ENCODE data around the gene XRRA1.
"Not testable (repeated sequence)": the region's sequence is repeated elsewhere in the genome, so short reads cannot be mapped to it uniquely, and the experiment has no call there.

The XRRA1 gene, protein sequence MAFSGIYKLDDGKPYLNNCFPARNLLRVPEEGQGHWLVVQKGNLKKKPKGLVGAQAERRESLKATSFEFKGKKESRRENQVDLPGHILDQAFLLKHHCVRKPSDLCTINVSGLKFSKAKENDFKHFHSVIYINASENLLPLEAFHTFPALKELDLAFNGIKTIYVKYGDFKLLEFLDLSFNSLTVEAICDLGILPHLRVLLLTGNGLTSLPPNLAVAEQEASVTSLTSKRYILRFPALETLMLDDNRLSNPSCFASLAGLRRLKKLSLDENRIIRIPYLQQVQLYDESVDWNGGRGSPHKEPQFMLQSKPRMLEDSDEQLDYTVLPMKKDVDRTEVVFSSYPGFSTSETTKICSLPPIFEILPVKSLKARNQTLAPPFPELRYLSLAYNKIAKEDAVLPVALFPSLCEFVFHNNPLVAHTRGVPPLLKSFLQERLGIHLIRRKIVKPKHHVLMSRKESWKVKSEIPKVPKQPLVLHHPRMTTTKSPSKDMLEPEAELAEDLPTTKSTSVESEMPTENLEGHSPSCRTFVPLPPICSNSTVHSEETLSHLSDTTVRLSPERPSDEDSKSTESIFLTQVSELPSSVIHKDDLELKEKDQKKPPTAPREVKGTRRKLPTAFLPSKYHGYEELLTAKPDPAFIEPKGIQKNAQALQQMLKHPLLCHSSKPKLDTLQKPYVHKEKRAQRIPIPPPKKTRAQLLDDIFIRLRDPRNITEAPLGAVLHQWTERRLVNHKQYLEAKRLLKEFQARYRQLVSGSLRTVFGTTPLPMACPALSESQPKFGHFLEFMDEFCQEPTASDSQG

DNA sequence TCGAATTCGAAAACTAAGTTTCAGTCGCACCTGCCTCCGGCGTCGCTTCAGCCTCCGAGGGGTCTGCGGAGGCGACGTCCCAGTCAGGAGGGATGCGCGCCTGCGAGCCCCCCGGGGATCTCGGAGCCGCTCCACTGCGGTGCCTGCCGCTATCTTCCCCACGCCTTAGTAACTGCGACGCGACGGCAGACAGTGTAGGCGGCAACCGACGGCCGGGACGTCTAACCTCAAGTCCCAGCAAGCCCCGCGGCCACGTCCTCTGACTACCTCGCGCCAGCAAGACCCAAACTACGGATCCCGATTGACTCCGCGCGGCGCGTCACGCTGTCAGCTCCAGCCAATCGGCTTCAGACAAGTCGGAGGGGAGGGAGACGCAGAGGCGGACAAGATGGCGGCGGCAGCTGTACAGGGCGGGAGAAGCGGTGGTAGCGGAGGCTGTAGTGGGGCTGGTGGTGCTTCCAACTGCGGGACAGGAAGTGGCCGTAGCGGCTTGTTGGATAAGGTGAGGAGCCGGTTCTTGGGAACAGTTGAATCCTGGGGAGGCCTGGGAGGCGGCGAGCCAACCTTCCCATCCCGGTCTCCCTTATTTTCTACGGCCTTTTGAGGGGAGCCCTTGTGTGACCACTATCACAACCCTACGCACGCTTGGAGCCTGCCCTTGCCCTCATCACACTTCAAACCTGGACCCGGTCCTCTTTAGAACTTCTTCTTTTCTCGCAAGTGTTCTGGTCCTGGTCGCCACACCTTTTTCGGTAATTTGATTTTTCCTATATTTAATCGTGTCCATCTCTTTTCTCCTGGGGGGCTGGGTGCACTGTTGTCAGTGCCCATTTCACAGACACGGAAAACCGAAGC is at the start of gene XRRA1, which contains the start of gene SPCS2:
Gene XRRA1, minus strand, starts transcription at position 194 of the 855 bp plus-strand sequence. CDS start 8,213 bp downstream, outside the sequence.
Gene SPCS2, plus strand, starts transcription at position 369 of the 855 bp plus-strand sequence. Its CDS starts 20 bp downstream, at position 389.
- peak; percentile 91 for DNase-seq (ENCODE audit: low read depth)

DNA sequence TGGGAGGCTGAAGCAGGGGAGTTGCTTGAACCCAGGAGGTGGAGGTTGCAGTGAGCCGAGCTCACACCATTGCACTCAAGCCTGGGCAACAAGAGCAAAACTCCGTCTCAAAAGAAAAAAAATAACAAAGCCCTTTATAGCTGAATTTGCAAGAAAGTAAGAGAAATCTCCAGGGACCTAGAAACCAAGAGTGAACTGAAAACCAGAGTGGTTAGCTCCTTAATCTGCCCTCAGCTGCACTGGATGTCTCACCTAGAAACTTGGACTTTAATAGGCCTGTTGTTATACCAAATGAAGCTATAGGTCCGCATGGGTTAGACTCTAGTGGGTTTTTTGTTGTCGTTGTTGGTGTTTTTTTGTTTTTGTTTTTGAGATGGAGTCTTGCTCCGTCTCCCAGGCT is 44.0 kb upstream of the XRRA1 start:
- DNase-seq (ENCODE audit: low read depth): no peak

DNA sequence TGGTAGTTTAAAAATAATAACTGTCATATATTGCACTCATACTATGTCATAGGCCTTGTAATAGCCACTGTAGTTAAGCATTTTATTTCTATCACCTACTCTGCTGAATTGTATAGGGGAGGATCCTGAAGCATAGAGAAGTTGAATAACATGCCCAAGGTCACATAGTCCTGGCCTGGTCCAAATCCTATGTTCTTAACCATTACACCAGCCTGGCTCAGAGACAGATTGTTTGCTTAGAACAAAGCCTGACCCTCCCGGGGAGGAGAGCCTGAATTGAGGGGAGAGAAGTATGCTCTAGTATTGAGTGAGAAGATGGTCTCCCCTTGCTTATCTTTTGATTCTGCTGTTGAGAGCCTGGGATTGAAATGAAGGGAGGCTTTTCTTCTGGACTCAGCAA is 42.0 kb upstream of the XRRA1 start:
- no peak for DNase-seq (ENCODE audit: low read depth)

DNA sequence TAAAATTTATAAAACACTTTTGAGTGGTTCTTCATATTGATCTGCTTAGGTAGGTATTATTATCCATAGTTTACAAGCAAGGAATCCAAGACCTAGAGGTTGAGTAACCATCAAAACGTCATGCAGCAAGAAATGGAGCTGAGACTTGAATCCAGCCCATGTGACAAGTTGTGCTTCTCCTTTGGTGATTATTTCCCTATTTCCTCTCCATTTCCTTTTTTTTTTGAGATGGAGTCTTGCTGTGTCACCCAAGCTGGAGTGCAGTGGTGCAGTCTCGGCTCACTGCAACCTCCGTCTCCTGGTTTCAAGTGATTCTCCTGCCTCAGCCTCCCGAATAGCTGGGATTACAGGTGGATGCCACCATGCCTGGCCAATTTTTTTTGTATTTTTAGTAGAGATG is 41.3 kb upstream of the XRRA1 start:
- DNase-seq (ENCODE audit: low read depth): not testable (repeated sequence)

DNA sequence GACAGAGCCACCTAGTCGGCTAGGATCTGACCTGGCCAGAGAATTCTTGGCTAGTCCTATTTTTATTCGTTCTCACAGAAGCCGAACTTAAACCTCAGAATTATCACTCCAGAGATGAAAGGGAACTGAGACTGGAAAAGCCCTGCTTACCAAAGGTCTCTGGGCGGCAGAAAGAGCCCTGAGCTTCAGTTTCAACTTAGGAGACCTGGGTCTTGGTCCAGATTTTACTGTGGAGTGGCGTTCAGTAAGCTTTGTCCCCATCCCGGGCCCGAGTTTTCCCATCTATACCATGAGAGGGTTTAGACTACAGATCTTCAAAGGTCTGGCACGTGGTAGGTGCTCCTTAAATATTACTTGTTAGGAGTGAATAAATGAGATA is 40.4 kb upstream of the XRRA1 start:
- no peak for DNase-seq (ENCODE audit: low read depth)

DNA sequence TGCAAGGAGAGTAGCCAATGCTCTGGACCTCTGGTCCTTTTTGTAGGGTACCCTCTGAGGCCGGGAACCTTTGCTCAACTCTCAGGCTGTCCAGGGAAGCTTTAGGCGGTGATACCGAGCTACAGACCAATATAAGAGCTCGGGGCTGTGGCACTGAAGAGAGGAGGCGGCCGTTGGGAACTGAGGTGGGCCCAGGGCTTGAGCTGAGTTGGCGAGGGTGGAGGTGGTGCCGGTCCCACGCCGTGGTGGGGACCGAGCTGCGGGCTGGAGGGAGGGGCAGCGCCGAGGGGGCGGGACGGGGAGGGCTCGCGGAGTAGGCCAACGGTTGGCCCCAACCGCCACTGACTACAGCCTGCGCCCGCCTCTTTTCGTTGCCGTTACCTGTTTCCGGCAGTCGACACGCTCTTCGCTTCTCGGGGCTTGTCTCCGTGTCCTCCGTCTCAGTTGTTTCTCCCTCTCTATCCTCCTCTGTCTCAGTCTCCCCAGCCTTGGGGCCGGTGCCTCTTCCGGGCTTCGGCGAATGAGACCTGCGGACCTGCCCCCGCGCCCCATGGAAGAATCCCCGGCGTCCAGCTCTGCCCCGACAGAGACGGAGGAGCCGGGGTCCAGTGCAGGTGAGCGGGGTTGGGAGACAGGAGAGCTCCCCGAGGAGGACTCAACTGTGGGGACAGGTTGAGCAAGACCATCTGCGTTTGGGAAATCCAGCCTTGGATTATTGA is 39.8 kb upstream of the XRRA1 start, which contains the start of gene NEU3:
Gene NEU3, plus strand, starts transcription at position 393 of the 719 bp plus-strand sequence. Its CDS starts 128 bp downstream, at position 521.
- DNase-seq (ENCODE audit: low read depth): peak; percentile 50

DNA sequence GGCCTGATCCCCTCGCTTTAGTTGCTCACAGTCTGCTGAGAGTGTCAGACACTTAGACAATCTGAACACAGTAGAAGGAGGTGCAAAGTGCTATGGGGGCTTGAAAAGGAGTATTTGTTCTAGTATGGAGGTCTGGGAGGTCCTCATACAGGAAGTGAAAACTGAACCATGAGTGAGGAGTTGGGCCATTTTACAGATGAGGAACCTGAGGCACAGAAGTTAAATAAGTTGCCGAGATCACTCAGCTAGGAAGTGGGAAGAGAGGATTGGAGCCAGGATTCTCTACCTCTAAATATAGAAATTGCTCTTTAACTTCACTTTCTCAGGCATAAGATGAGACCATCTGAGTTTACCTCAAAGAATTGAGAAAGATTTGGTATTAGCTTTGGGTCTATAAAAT is 35.8 kb upstream of the XRRA1 start:
- no peak for DNase-seq (ENCODE audit: low read depth)

DNA sequence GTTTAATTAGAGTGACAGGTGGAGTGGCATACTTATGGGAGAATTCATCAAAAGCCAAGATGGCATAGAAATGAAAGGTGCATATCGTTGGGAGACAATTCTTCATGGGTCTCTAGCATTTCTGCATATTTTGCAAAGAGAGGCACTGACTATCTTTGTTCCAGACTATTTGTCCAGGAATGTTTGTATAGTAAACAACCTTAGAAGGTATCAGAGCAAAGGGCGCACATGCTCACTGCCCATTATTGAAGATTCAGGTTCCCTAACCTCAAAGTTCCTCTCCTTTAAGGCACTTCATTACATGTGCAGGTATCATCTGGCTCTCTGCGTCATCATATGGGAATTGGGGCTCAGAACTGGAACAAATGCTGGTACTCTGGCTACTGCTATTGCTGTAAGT is 35.2 kb upstream of the XRRA1 start:
- no peak for DNase-seq (ENCODE audit: low read depth)

DNA sequence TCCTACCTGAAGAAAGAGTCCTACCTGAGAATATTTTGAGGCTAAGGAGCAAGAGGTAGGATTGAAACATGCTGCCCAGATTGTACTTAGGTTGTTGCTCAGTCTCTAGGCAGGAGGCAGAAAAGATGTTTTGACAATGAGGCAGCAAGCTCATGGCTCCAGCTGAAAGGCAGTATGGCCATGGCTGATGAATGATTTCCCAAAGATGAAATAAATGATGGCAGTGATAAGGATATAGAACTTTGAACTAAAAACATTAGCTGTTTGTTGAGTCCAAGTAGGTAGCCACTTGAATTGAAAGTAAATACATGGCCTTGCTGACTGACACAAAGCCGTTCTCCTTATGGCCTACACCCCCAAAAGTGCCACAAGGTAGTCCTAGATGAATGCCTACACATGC is 33.0 kb upstream of the XRRA1 start:
- no peak for DNase-seq (ENCODE audit: low read depth)

DNA sequence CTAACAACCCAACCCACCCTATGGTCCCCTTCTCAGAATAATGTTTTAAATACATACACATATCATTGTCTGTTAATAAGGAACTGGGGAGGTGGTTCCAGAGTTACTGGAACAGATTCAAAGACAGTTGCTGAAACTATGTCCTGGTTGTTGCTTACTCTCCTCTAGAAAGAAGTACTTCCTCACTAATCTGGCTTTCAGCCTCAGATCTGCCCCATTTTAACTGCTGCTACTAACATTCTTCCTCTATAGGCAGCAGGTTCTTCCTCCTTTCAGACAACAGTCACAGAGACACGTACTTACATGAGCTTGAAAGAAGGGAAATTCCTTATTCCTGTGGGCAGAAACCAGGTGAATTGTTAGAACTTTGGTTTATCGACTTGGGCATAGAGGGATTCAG is 31.7 kb upstream of the XRRA1 start:
- no peak for DNase-seq (ENCODE audit: low read depth)

DNA sequence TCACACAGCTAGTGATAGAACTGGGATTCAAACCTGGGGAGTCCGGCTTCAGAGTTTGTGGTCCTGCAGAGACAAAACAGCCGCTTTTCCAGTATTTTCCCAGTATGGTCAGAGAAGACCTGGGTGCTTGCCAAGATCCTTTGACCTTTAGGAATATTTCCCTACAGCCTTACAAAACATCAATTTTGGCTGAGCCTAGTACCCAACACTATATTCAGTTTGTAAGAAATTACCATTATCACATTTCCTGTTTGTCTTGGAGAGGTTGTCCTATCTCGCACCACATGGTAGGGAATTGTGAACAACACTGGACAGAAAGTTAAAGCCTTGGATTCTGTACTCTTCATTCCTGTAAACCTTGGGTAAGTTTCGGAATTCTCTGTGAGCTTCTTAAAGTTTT is 29.1 kb upstream of the XRRA1 start:
- DNase-seq (ENCODE audit: low read depth): no peak

DNA sequence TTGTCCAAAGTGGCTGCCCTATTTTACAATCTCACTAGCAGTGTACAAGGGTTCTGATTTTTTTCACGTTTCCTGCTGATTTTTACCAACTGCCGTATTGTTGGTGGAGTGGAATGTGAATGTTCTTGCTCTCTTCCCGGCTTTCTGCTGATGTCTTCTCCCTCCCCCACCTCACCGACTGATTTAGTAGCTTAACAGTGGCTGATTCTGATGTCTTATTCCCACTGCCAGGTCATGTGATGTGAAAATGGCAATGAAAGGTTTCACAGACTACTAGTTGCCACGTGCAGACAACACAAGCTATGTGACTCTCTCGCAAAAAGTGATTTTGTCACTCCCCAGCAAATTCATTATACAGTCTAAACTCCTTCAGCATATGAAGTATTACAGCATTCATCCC is 22.5 kb upstream of the XRRA1 start:
- DNase-seq (ENCODE audit: low read depth): no peak

DNA sequence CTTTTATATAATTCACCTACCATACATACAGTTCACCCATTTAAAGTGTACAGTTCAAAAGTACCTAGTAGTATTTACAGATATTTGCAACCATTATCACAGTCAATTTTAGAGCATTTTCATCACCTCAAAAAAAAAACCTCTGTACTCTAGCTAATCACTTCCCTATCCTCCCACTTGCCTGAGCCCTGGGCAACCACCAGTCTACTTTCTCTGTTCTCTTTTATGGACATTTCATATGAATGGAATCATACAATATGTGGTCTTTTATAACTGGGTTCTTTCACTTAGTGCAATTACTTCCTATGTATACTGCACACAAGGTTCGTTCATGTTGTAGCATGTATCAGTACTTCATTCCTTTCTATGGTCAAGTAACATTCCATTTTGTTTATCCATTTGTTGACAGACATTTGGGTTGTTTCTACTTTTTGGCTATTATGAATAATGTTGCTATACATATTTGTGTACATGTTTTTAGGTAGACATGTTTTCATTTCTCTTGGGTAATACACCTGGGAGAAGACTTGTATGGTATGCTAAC is 22.0 kb upstream of the XRRA1 start:
- DNase-seq (ENCODE audit: low read depth): no peak

DNA sequence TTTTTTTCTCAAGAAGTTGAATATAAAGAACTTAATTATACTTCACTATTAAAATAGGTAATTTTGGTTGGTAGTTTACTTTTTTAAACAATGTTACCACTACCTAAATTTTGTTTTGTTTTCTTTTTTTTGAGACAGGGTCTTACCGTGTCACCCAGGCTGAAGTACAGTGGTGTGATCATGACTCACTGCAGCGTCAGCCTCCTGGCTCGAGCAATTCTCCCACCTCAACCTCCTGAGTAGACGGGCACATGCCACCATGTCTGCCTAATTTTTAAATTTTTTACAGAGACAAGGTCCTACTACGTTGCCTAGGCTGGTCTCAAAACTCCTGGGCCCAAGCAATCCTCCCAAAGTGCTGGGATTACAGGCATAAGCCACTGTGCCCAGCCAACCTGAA is 17.8 kb upstream of the XRRA1 start:
- no peak for DNase-seq (ENCODE audit: low read depth)

DNA sequence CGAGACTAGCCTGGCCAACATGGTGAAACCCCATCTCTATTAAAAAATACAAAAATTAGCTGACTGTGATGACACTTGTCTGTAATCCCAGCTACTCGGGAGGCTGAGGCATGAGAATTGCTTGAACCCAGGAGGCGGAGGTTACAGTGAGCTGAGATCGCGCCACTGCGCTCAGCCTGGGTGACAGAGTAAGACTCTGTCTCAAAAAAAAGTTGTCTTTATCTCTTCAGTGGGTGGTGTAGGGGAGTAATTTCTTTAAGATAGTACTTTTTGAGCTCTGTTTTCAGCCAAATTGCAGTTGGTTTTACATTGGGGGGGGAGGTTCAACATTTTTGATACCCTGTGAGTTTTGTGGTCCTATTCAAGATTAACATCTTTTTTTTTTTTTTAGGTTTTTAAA is 11.2 kb upstream of the XRRA1 start:
- DNase-seq (ENCODE audit: low read depth): not testable (repeated sequence)

DNA sequence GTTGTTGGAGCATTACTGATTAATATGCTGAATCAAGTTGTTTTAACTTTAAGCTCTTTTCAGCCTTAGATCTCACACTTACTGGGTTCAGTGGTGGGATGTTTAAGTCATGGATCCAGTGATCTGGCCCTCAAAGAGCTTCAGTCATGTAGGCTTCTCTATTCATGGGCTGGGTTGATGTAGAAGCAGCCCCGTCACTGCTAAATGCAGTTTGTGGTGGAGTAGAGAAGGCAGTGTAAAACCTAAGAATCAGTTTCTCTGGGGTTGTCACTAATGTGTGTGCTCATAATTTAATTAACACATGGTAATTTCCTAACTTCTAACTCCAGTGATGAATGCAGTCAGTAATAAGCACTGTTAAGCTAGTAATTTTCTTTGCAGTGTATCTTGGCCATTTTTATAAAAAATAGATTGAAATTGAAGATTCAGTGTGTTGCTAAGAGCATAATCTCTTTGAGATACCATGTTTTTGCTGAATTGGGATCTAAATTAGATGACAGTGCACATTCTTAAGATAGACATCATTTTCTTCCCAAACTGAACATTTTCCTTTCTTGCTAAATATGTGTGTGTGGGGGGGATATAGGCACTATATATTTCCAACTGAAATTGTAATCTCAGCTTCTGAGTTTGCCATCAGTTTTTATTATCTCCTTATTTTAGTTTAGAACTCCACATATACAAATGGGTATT is 9.2 kb upstream of the XRRA1 start:
- no peak for DNase-seq (ENCODE audit: low read depth)

DNA sequence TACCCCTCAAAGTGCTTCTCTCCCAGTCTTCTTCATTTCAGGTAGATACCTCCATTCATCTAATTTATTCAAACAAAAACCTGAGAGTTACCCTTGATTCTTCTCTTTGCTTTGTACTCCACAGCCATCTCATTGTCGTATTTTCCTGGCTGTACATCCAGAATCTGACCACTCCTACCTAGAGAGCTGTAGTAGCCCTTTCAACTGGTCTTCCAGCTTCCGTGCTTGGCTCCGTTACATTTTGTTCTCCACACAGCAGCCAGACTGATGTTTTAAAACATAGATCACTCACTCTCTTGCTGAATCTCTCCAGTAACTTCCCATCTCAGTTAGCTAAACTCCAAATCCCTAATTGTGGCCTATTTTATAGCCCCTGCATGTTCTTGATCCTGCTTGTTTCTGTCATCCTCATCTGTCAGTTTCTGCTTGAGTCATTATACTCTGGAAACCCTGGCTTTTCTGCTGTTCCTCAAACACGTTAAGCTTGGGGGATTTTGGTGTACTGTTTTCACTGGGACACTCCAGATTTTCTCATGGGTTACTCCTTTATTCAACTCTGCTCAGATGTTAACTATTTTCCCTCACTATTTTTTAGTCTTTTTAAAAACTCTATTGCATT is 7.6 kb upstream of the XRRA1 start:
- DNase-seq (ENCODE audit: low read depth): no peak

DNA sequence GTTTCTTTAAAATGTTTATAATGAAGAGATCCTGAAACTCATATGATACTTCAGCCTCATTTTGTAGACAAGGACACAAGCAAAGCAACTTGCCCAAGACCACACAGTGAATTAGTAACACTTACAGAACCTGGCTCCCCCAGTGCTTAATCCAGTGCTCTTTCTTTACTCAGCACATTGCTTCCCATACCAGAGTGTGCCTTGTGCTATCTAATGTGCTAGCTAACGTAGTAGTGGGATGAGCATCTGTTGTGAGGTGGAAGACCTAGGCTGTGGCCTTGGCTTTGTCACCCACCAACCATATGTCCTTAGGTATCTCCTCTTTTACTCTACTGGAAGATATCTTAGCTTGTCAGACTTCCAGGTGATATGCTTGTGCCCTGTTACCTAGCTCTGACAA is 5.3 kb upstream of the XRRA1 start:
- DNase-seq (ENCODE audit: low read depth): no peak

DNA sequence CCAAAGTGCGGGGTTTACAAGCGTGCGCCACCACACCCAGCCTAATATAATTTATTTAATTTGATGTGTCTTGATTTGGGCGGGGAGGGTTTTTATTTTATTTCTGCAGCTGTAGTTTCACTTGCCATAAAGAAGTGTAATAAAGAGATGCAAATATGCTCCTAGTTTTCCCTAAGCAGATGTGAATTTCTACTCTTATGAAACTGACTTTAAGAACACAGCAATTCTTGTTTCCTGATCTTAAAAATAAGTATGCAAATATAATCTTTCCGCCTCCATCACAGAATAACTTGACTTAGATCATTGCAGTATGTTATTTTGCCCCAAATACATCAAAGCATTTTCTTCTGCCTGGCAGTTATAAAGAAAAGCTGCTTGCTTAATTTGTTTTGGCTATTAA is 4.6 kb upstream of the XRRA1 start:
- DNase-seq (ENCODE audit: low read depth): no peak

DNA sequence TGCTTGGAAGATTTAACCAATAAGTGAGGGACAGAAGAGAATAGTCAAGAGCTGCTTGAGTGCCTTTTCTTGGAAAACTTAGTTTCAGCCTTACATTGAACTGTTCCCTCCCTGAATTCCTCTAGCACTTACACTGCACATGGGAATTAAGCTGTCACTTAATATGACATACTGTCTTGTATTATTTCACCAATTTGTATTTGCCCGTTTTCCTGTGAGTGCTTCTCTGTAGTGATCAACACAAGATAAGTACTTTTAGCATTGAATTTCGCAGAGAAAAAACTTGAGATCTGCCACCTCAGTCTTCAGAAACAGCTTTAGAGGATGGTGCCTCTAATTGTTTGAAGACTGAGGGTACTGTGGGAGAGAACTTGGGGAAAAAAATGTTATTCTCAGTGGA is 3.9 kb upstream of the XRRA1 start:
- no peak for DNase-seq (ENCODE audit: low read depth)

Data from HS-5 (cell line).